ENCODE data around the gene LSAMP.

The LSAMP gene

GRCh38 chr3:116432795-116433194 is 12.5 kb downstream of the LSAMP start:
- no peak overlapping the region for H3K4me3 ChIP-seq (ENCODE audit: low read depth, low read length)
- TF ChIP-seq BCL11B (tag by site-specific recombination; IDR thresholded peaks at IDR 0.05; ENCODE audit: low read depth) (no peak), HIC1 (tag by site-specific recombination; IDR thresholded peaks at IDR 0.05) (no peak), SP7 (tag by site-specific recombination; IDR thresholded peaks at IDR 0.05) (no peak), ZBTB7A (tag by site-specific recombination; IDR thresholded peaks at IDR 0.05; ENCODE audit: low read depth) (no peak), ZNF843 (tag by site-specific recombination; IDR thresholded peaks at IDR 0.05) (no peak), ZNF121 (tag by site-specific recombination; IDR thresholded peaks at IDR 0.05) (no peak), ZNF555 (tag by site-specific recombination; conservative IDR thresholded peaks at IDR 0.05) (no peak), ZNF184 (tag by site-specific recombination; IDR thresholded peaks at IDR 0.05) (no peak), PRDM6 (tag by site-specific recombination; IDR thresholded peaks at IDR 0.05) (no peak), ZNF354C (tag by site-specific recombination; IDR thresholded peaks at IDR 0.05; ENCODE audit: borderline replicate concordance, low read depth) (no peak), ZNF792 (tag by site-specific recombination; IDR thresholded peaks at IDR 0.05) (no peak), ZNF221 (tag by site-specific recombination; IDR thresholded peaks at IDR 0.05; ENCODE audit: borderline replicate concordance) (no peak), HOXD13 (CRISPR knock-in tag; IDR thresholded peaks at IDR 0.05; ENCODE audit: borderline replicate concordance) (no peak), ZNF776 (tag by site-specific recombination; IDR thresholded peaks at IDR 0.05; ENCODE audit: borderline replicate concordance) (no peak), ZSCAN30 (tag by site-specific recombination; IDR thresholded peaks at IDR 0.05) (no peak), ZBTB6 (tag by site-specific recombination; IDR thresholded peaks at IDR 0.05) (no peak), ZFP69B (tag by site-specific recombination; IDR thresholded peaks at IDR 0.05) (no peak), SCRT2 (tag by site-specific recombination; IDR thresholded peaks at IDR 0.05) (no peak)
- ChIA-PET CTCF (interaction anchor here (0.7 kb wide), 1 partner anchor 9 kb away, joined by 3 read pairs; no protein-coding TSS in a partner anchor), POLR2A (no interaction called here)
- no peaks in the 10 kb centered on the region for H3K9me3 ChIP-seq (ENCODE audit: control insufficient read depth, insufficient read depth, low read depth, low read length)
- H3K27ac ChIP-seq (ENCODE audit: extremely low read depth, low read depth, low read length), result no peak overlapping the region
- H3K36me3 ChIP-seq (ENCODE audit: control insufficient read depth in 2 of 2, insufficient read depth in 1 of 2, low read length in 2 of 2), result no peaks in the 10 kb centered on the region
- H3K4me1 ChIP-seq (ENCODE audit: control insufficient read depth, insufficient read depth, low read length), result no peaks in the 10 kb centered on the region

GRCh38 chr3:116429479-116430269 is 15.6 kb downstream of the LSAMP start:
- ChIA-PET POLR2A (no interaction called here), CTCF (no interaction called here)
- no peaks in the 10 kb centered on the region for H3K9me3 ChIP-seq (ENCODE audit: control insufficient read depth, insufficient read depth, low read depth, low read length)
- H3K27ac ChIP-seq (ENCODE audit: extremely low read depth, low read depth, low read length), result no peak overlapping the region
- no peak overlapping the region for H3K4me3 ChIP-seq (ENCODE audit: low read depth, low read length)
- TF ChIP-seq ZNF473 (tag by site-specific recombination; IDR thresholded peaks at IDR 0.05), result no peak
- TF ChIP-seq ZNF610 (tag by site-specific recombination; IDR thresholded peaks at IDR 0.05; ENCODE audit: borderline replicate concordance), result no peak
- no peak for TF ChIP-seq KLF16 (tag by site-specific recombination; IDR thresholded peaks at IDR 0.05)
- H3K36me3 ChIP-seq (ENCODE audit: control insufficient read depth in 2 of 2, insufficient read depth in 1 of 2, low read length in 2 of 2), result no peaks in the 10 kb centered on the region
- no peaks in the 10 kb centered on the region for H3K4me1 ChIP-seq (ENCODE audit: control insufficient read depth, insufficient read depth, low read length)
